OCI-LY3 (cell line): ENCODE measurements around the gene JMJD7.

ENCODE experiments used
- CTCF ChIP-seq: fragments of 200-600, 300-600 bp; sonication (generic); IDR thresholded peaks from 2 replicates; pipeline ENCODE4 v1.5.1; 2014; ENCODE audit warnings: antibody characterized with exemption, low read length, low read depth
- EZH2phosphoT487 ChIP-seq: fragments of 200-600 bp; shearing (Covaris generic); IDR thresholded peaks from 2 replicates; pipeline ENCODE4 v1.6.1; 2018; ENCODE audit warnings: antibody characterized with exemption, mixed run types, low read depth

- TF ChIP-seq CTCF, result no peak
- TF ChIP-seq EZH2phosphoT487, result no peak
Measured at GRCh38 chr15:41879321-41879845, 51.5 kb downstream of the JMJD7 start.
